PC-3 (cell line): ENCODE data around the gene MSI1.

Source experiments
- CTCF ChIP-seq: fragments of 300-600 bp; sonication (generic); conservative IDR thresholded peaks from 2 replicates; pipeline ENCODE4 v1.5.1; 2017; ENCODE audit warnings: antibody characterized with exemption, low read depth, mild to moderate bottlenecking, low read length
- EZH2phosphoT487 ChIP-seq: fragments of 300-600 bp; sonication (generic); IDR thresholded peaks from 2 replicates; pipeline ENCODE4 v1.6.1; 2018; ENCODE audit warnings: mild to moderate bottlenecking, antibody characterized with exemption, low read length, borderline replicate concordance

GRCh38 chr12:120377611-120378010 lies 8.6 kb upstream of the MSI1 start:
- TF ChIP-seq CTCF (no peak), EZH2phosphoT487 (no peak)
